Measurements from ENCODE around the gene FAT1.

DNA sequence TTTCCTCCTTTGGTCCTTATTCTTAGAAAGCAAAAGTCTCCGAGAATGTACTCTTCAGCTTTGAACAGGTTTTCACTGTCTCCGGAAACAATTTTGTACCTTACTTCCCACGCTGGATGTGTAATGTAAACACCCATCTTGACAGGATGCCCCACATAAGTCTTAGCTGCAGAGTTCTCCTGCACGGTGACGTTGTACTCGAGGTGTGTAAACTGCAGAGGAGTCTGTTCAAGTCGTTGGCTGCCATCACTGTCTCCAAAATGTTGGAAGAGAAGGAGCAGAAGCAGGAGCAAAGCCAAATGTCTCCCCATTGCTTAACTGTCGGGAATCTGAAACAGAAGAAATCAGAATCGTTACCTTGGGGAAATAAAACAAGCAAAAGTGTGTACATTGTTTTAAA lies 14.1 kb downstream of the FAT1 start:
- TF ChIP-seq, protein P1, sequence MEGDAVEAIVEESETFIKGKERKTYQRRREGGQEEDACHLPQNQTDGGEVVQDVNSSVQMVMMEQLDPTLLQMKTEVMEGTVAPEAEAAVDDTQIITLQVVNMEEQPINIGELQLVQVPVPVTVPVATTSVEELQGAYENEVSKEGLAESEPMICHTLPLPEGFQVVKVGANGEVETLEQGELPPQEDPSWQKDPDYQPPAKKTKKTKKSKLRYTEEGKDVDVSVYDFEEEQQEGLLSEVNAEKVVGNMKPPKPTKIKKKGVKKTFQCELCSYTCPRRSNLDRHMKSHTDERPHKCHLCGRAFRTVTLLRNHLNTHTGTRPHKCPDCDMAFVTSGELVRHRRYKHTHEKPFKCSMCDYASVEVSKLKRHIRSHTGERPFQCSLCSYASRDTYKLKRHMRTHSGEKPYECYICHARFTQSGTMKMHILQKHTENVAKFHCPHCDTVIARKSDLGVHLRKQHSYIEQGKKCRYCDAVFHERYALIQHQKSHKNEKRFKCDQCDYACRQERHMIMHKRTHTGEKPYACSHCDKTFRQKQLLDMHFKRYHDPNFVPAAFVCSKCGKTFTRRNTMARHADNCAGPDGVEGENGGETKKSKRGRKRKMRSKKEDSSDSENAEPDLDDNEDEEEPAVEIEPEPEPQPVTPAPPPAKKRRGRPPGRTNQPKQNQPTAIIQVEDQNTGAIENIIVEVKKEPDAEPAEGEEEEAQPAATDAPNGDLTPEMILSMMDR (conservative IDR thresholded peaks at IDR 0.05; ENCODE audit: low read length), result no peak
- no peak for TF ChIP-seq EZH2phosphoT487 (IDR thresholded peaks at IDR 0.05; ENCODE audit: borderline replicate concordance, low read depth, low read length)

Data from OCI-LY7 (cell line).